Measurements from ENCODE around the gene ZGLP1. TPM values are rescaled to one million over a fixed set of nuclear protein-coding genes. Genes with fewer than 3 reads are reported as not detected.

Gene ZGLP1
- total RNA-seq, 1 donor from 2014 or later, result 10.4 TPM

DNA sequence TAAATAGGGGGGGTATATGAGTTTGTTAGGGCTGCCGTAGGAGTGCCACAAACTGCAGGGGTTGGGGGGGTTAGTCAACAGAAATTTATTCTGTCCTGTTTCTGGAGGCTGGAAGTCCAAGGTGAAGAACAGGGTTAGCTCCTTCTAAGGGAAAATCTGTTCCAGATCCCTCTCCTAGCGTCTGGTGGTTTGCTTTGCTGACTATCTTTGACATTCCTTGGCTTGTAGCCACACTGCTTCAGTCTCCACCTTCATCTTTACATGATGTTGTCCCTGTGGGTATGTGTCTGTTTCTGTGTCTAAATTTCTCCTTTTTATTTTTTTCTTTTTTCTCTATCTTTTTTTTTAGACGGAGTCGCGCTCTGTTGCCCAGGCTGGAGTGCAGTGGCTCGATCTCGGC is 46.8 kb downstream of the ZGLP1 start:
- peaks cover 2% of the 10 kb centered on the region for H3K36me3 Mint-ChIP-seq (ENCODE audit: low read depth)
- DNase-seq (ENCODE audit: low read depth, low spot score), result no peak
- H3K27ac Mint-ChIP-seq (ENCODE audit: unreplicated experiment), result no peak overlapping the region
- no peak for TF ChIP-seq CTCF (conservative IDR thresholded peaks at IDR 0.05)
- H3K9me3 Mint-ChIP-seq, result no peaks in the 10 kb centered on the region
- H3K27me3 Mint-ChIP-seq (ENCODE audit: low read depth), result no peaks in the 10 kb centered on the region
- H3K4me3 Mint-ChIP-seq, result no peak overlapping the region
- no peaks in the 10 kb centered on the region for H3K4me1 Mint-ChIP-seq

DNA sequence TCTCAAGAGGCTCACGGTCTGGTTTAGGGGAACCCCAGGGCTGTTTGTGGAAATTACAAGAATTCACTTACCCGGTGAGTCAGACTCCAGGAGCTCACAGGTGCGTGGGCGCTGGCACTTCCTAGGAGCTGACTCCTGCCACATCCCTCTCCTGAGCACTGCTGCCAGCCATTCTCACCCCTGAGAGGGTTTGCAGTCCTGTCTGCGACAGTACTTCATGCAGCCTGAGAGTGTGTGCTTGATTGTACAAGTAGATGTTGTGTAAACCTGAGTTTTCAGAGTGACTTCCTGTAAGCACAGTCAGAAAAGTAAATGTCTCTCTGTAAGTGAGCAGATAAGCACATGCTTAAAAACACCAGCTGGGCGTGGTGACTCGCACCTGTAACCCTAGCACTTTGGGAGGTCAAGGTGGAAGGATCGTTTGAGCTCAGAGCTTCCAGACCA is 49.5 kb downstream of the ZGLP1 start:
- Mint-ChIP-seq H3K27ac (ENCODE audit: unreplicated experiment) (no peak overlapping the region), H3K27me3 (ENCODE audit: low read depth) (no peaks in the 10 kb centered on the region), H3K36me3 (ENCODE audit: low read depth) (peaks cover 9% of the 10 kb centered on the region), H3K4me1 (no peaks in the 10 kb centered on the region), H3K9me3 (no peaks in the 10 kb centered on the region), H3K4me3 (no peak overlapping the region)
- no peak for TF ChIP-seq CTCF (conservative IDR thresholded peaks at IDR 0.05)
- DNase-seq (ENCODE audit: low read depth, low spot score), result no peak

- peaks cover 10% of the 10 kb centered on the region for H3K36me3 Mint-ChIP-seq (ENCODE audit: low read depth)
- TF ChIP-seq CTCF (conservative IDR thresholded peaks at IDR 0.05), result peak; percentile 77
- H3K4me3 Mint-ChIP-seq, result no peak overlapping the region
These were observed 50.3 kb downstream of the ZGLP1 start for GRCh38 chr19:10259162-10259905.

DNA sequence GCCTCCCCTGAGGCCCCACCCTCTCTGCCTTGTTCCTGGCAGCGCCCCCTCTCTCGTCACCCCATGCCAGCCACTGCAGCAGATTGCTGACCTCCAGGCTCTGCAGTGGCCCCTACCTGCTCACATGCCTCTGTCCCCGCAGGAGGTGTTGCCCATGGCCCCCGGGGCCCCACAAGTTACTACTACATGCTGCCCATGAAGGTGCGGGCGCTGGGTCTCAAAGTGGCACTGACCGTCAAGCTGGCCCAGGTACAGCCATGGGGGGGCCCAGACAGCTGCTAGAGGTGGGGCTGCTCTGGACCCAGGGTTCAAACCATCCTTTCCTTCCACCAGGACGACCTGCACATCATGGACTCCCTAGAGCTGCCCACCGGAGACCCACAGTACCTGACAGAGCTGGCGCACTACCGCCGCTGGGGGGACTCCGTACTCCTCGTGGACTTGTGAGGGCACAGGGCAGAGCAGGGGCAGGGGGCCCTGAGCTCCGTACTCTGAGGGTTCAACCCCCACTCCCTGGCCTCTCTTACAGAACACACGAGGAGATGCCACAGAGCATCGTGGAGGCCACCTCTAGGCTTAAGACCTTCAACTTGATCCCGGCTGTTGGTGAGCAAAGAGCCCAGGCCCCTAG is 51.4 kb downstream of the ZGLP1 start:
- DNase-seq (ENCODE audit: low read depth, low spot score), result no peak
- H3K4me1 Mint-ChIP-seq, result no peaks in the 10 kb centered on the region
- H3K4me3 Mint-ChIP-seq, result no peak overlapping the region
- H3K27ac Mint-ChIP-seq (ENCODE audit: unreplicated experiment), result no peak overlapping the region
- no peaks in the 10 kb centered on the region for H3K9me3 Mint-ChIP-seq
- no peak for TF ChIP-seq CTCF (conservative IDR thresholded peaks at IDR 0.05)
- H3K36me3 Mint-ChIP-seq (ENCODE audit: low read depth), result peaks cover 10% of the 10 kb centered on the region
- no peaks in the 10 kb centered on the region for H3K27me3 Mint-ChIP-seq (ENCODE audit: low read depth)

More at GRCh38 chr19:10259162-10259905, 50.3 kb downstream of the ZGLP1 start:
- Mint-ChIP-seq H3K9me3 (no peaks in the 10 kb centered on the region), H3K4me1 (no peaks in the 10 kb centered on the region), H3K27me3 (ENCODE audit: low read depth) (no peaks in the 10 kb centered on the region), H3K27ac (ENCODE audit: unreplicated experiment) (no peak overlapping the region)
- DNase-seq (ENCODE audit: low read depth, low spot score), result peak; percentile 94

GRCh38 chr19:10256970-10257615 is 52.5 kb downstream of the ZGLP1 start:
- no peak for TF ChIP-seq CTCF (conservative IDR thresholded peaks at IDR 0.05)
- Mint-ChIP-seq H3K4me1 (peaks cover 5% of the 10 kb centered on the region), H3K27ac (ENCODE audit: unreplicated experiment) (no peak overlapping the region), H3K4me3 (peak overlapping the region; percentile 19), H3K27me3 (ENCODE audit: low read depth) (no peaks in the 10 kb centered on the region), H3K36me3 (ENCODE audit: low read depth) (peaks cover 10% of the 10 kb centered on the region), H3K9me3 (no peaks in the 10 kb centered on the region)
- no peak for DNase-seq (ENCODE audit: low read depth, low spot score)

All from neural crest cell (in vitro differentiated cells).